Muscle of back (tissue), 11 donors: ENCODE measurements around the gene ZDHHC22. TPM values are rescaled to one million over a fixed set of nuclear protein-coding genes. Genes with fewer than 3 reads are reported as not detected.

Experiments used
- DNase-seq, 3 donors: peaks; one replicate each; pipeline versions ENCODE4 v3.0.0 to v3.0.0-alpha.2; 2013
- polyA plus RNA-seq, 10 donors: library from polyadenylated mRNA; unstranded; fragments of 120-200 nt; gene quantifications; one replicate each; pipeline ENCODE4 v1.2.1, GENCODE V29; 2013; ENCODE audit not compliant: insufficient read length in 10 of 10

Gene ZDHHC22
- polyA plus RNA-seq, 10 donors, result 0.36 to 0.76 (median 0.52) TPM

DNA sequence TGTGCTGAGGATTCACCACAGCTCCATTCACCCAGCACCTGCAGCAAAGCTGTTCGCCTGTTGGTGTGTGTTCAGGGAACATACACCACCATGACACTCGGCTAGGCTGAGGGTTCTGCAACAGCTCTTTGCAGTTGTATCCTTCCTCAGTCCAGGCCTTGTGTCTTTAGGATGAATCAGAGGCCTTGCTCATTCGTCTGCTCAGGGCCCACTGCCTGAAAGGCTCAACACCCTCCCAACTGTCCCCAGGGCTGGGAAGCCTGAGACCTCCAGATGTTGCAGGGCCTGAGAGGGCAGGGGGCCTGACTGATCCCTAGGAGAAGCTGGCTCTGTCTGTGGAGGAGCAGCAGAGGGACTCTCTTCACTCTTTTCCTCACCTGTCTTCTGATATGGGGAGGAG, 11.2 kb downstream of the ZDHHC22 start:
- no peak for DNase-seq

- no peak for DNase-seq
Observed at GRCh38 chr14:77128414-77128891, 13.1 kb downstream of the ZDHHC22 start.

DNA sequence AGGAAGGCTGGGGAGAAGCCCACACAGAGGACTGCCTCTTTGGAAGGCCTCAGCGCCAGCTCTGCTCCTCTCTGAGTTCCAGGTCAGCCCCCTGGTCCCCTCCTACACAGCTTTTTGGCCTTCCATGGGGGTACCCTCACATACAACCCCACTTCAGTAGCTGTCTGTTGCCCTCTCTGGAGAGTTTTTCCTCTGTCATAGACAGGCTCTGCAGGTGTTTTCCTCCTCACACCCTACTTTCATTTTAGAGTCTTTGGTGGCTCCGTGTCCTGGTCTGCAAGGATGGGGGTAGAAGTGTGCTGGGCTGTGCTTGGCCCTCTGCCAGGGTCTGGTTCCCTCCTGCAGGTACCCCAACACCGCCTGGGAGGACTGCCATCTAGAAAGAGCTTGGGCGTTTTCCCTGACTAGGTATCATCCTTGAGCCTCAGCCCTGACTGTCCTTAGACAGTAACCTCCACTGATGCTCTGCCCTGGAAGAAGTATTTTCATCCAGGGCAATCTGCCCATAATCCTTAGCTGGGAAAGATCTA, 15.1 kb downstream of the ZDHHC22 start:
- no peak for DNase-seq

GRCh38 chr14:77125823-77126325, 15.7 kb downstream of the ZDHHC22 start:
- no peak for DNase-seq

GRCh38 chr14:77125281-77125801, 16.2 kb downstream of the ZDHHC22 start:
- DNase-seq, result no peak

DNA sequence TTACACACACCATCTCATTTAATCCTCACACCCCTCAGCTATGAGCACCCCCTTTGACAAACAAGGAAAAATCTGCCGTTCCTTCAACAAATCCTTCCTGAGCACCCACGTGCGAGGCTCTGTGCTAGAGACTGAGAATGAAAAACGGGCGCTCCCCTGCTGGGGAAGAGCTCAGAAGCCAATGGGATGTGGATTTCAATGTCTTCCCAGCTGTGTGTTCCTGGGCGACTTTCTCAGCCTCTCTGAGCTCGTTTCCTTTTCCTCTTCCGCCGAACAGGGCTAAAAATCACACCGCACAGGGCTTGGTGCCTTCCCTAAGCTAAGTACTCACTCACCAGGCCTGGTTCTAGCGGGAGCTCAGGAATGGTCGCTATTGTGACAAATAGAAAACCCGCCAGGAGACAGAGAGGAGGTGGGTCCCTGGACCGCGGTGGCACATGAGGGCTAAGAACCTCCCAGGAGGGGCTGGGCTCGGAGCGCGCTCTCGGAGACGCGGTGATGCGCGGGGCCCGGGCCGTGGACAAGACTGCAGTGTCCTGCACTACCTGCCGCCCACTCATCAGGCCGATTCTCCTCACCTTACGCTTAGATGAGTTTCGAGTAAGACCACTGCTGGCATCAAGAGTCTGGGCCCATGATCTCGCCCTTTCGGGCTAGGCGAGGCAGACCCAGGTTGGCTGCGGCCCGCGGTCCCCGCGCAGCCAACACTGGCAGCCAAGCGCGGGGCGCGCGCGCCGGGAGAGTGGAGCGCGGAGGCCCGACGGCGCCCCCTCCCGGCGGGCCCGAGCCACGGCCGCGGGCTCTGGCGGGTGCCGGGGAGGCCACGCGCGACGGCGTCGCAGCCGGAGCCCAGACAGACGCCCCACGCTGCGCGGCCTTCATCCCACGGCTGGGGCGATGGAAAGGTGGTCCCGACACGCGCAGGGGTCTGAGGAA, 17.0 kb downstream of the ZDHHC22 start:
- peak in 2 of 3 donors; percentile 49 to 68 for DNase-seq

DNA sequence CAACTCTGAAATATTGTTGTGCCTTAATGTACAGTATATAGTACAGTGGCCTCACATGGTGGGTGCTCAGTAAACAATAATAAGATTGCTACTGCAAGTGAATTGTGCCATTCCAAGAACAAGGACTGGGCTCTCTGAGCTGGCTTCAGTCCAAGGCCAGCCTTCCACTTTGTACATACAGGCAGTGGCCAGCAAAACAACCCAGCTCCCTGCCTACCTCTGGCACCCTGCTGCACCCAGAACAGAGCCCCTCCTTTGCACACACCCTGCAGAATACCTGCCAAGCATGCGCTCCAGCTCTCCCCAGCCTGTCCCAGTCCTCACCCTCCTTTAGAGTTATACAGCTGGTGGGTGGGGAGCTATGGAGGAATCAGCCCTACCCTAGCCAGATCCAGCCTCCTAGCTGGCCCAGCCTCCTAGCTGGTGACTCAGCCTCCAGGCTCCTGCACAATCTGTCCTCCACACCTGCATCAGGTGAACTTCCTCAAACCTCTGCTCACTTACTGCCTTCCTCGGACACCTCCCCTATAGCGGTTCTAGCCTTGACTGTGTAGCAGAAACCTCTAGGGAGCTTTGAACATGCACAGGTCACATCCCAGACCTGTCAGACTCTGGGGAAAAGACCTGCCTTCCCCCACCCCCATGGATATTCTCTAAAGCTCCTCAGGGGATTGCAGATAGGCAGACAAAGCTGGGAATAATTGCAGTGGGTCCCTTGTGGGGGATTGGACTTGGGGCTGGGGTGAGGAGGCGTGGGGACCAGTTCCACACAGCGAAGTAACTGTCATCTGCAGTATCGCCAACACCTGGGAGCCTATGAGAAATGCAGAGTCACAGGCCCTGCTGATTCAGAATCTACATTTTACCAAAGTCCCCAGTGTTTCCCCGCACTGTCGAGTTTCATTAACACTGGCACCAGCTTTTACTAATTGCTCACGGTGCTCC, 17.9 kb downstream of the ZDHHC22 start:
- DNase-seq, result no peak

GRCh38 chr14:77122526-77123125, 19.0 kb downstream of the ZDHHC22 start:
- DNase-seq, result no peak

DNA sequence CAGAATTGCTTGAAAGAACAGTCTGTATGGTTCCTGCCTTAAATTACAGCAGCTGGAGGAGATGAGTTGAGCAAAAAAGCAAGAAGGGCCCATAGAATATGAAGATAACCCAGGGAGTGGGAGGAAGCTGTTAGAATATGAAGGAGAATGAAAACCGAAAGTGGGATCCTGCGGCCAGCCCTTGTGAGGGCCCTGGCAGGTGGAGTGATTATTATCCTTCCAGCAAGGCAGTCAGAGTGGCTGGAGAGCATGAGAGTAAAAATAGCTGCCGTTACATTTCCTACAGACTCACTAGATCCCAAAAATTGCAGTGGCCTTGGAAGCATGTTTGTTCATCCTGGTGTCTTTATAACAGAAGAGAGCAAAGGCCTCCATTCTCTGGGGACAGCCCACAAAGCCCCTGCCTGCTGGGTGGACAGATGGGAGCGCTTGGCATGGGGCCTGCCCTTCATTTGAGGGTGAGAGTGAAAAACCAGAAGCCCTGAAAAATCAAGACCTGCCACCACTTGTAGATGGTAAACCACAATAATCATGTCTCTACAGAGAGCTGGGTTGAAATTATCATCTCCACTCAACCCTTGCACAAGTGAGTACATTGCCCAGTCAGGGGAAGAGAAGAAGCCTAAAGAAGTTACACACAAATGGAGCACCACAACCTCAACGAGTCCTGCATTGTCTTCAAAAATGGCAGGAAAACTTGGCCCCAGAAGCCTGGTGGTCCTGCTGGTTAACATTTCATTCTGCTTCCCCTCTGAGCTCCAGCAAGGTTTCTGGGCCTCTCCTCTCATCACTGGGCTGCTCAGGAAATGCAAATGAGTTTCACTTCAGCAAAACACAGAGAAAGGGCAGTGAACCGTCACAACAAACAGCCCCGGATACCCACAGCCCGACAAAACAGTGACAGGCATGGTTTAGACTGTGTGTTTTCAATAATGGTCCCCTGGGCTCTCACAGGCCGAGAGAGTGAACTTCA, 20.5 kb downstream of the ZDHHC22 start:
- no peak for DNase-seq

GRCh38 chr14:77119851-77120250, 21.7 kb downstream of the ZDHHC22 start:
- no peak for DNase-seq

GRCh38 chr14:77116172-77116817, 25.3 kb downstream of the ZDHHC22 start:
- DNase-seq, result no peak

DNA sequence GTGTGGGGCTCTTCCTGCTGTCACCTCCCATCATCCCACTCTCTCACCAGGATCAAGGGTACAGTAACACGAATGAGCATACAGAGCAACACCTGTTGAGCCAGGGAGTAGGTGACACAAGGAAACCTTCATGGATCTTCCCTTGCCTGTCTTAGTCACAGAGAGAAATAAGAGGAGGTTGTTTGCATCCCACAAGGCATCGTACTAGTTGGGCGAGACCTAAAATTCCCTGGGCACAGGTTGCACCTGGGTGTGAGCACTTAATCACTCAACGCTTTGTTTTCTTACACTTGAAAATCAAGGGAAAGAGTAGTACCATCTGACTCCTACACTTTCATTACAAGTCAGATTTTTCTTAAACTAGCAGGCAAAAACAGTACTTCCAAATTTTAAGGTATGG, 27.0 kb downstream of the ZDHHC22 start:
- no peak for DNase-seq

GRCh38 chr14:77113644-77114043, 27.9 kb downstream of the ZDHHC22 start:
- no peak for DNase-seq

DNA sequence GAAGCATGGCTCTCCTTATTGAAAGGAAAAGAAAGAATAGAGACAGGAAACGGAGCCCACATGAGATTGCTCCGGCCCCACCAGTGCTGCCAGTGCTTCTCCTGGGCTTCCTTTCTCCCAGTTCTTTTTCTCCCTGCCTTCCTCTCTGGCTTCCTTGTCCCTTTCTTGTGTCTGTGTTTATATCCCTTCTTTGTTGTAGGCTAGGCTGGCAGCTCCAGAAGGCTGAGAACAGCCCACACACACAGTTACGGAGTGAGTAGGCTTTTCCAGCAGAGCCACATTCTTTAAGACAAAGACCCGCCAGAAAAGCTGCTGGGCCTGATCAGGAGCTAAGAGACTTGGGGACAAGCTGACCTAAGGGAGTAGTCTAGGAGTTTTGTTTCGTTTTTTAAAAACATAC, 30.6 kb downstream of the ZDHHC22 start:
- peak in 1 of 3 donors; percentile 12 for DNase-seq

DNA sequence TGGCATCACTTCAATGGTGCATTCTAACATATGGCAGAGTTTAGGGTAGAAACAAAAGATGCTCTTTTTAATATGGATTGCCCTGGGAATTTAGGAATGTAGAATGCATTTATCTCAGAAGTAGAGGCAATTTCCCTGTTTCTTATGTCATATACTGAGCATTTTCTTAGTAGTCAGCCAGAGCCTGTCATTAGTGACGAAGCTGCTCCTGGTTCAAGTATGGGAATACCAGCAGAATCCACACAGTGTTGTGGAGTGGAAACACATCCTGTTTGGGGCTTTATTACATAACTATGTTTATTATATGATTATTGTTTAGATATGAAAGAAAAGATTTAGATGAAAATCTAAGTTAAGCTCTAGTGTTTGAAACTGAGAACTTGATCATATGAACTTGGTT, 31.3 kb downstream of the ZDHHC22 start:
- no peak for DNase-seq

DNA sequence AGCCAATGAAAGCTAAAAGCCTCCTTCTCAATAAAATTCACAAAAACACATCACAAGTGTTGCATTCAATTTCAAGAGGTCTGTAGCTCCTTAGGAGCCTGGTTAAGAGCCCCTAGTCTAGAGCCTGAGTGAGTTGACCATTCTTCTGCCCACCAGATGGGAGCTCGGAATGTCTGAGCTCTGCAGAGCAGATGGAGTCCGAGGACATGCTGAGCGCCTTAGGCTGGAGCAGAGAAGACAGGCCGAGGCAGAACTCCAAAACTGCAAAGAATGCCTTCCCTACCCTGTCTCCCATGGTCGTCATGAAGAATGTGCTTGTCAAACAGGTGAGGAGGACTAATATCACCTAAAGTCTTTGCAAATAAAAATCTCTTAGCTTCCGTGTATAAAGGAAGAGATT, 31.9 kb downstream of the ZDHHC22 start:
- no peak for DNase-seq

DNA sequence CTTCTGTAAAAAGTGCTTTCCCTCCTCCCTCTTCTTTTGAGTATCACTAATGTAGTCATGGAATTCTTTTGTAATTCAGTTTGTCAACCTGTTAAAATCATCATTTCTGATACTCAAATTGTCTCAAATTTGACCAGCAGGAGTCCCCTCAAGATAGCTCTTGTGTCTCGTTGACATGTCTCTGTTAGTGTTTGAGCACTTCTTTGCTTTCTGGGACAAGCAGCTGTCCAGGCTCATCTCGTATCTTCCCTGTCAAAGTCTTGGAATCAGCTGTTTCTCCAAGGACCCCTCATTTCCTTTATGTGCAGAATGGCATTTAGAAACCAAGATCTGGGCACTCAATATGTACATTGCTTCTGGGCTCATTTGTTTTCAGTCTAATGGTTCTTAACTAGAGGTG, 32.8 kb downstream of the ZDHHC22 start:
- no peak for DNase-seq

- DNase-seq, result no peak
Observed at GRCh38 chr14:77107228-77107627, 34.4 kb downstream of the ZDHHC22 start.

DNA sequence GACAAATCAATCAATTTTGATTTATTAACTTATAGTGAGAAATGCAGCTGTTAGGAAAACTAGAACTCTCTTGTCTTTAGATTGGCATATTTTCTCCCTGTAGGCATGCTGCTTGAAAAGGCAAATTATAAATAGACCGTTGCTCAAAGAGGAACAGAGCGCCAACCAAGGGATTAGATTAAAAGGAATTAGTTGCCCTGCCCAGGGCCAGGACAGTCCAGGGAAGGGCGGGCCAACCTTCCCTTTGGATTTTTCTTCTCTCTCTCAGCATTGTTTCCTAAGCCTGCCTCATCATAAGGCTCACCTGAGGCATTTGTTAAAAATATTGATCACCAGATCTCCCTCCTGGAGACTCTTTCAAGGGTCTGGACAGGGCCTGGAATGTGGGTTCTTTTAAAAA, 34.9 kb downstream of the ZDHHC22 start:
- DNase-seq, result no peak
